ENCODE results near the gene CRYBG2. TPM values are rescaled to one million over a fixed set of nuclear protein-coding genes. Genes with fewer than 3 reads are reported as not detected.
A peak's percentile ranks its signal among the peaks of the same experiment; 100 is the strongest.
"Not testable (repeated sequence)": the region's sequence is repeated elsewhere in the genome, so short reads cannot be mapped to it uniquely, and the experiment has no call there.

CRYBG2 gene
- total RNA-seq, 1 donor from 2014 or later = 25.5 TPM

- peak; percentile 89 for DNase-seq (ENCODE audit: low spot score)
Measured at GRCh38 chr1:26321315-26322041, 32.5 kb downstream of the CRYBG2 start.

- DNase-seq (ENCODE audit: low spot score) = no peak
Measured at GRCh38 chr1:26320896-26321295, 33.0 kb downstream of the CRYBG2 start.

GRCh38 chr1:26318338-26319064 lies 35.4 kb downstream of the CRYBG2 start:
- peak; percentile 34 for DNase-seq (ENCODE audit: low spot score)

GRCh38 chr1:26317612-26318337 lies 36.2 kb downstream of the CRYBG2 start, which contains the start of gene CD52:
CD52 (plus strand) TSS chr1:26317958; CDS start chr1:26318018, 60 bp downstream.
- DNase-seq (ENCODE audit: low spot score) = no peak

GRCh38 chr1:26317146-26317545 lies 36.8 kb downstream of the CRYBG2 start:
- no peak for DNase-seq (ENCODE audit: low spot score)

GRCh38 chr1:26315874-26316850 lies 37.8 kb downstream of the CRYBG2 start:
- DNase-seq (ENCODE audit: low spot score) = no peak

- DNase-seq (ENCODE audit: low spot score) = no peak
Measured at GRCh38 chr1:26314501-26314900, 39.4 kb downstream of the CRYBG2 start.

- not testable (repeated sequence) for DNase-seq (ENCODE audit: low spot score)
Measured at GRCh38 chr1:26307966-26308899, 45.7 kb downstream of the CRYBG2 start.

- no peak for DNase-seq (ENCODE audit: low spot score)
Measured at GRCh38 chr1:26307363-26307781, 46.6 kb downstream of the CRYBG2 start.

- peak; percentile 96 for DNase-seq (ENCODE audit: low spot score)
Measured at GRCh38 chr1:26306290-26307229, 47.4 kb downstream of the CRYBG2 start, which contains the start of gene UBXN11. UBXN11 (minus strand) TSS chr1:26306636; CDS start chr1:26302883, 3,753 bp downstream.

- DNase-seq (ENCODE audit: low spot score) = no peak
Measured at GRCh38 chr1:26305667-26306289, 48.2 kb downstream of the CRYBG2 start.

GRCh38 chr1:26302733-26303405 lies 51.1 kb downstream of the CRYBG2 start:
- no peak for DNase-seq (ENCODE audit: low spot score)

GRCh38 chr1:26300578-26301275 lies 53.2 kb downstream of the CRYBG2 start:
- DNase-seq (ENCODE audit: low spot score) = no peak

GRCh38 chr1:26297791-26298124 lies 56.2 kb downstream of the CRYBG2 start:
- DNase-seq (ENCODE audit: low spot score) = no peak

- no peak for DNase-seq (ENCODE audit: low spot score)
Measured at GRCh38 chr1:26297057-26297790, 56.7 kb downstream of the CRYBG2 start.

- DNase-seq (ENCODE audit: low spot score) = no peak
Measured at GRCh38 chr1:26296340-26297056, 57.4 kb downstream of the CRYBG2 start.

All from mucosa of gallbladder (tissue), 1 donor.